HEK293T (cell line): ENCODE measurements around the gene ASNSD1.

Experiments
- BHLHE40 ChIP-seq: fragments of 450-650 bp; IDR thresholded peaks from 2 replicates; pipeline ENCODE4 v1.6.1; 2016; ENCODE audit warnings: mild to moderate bottlenecking, moderate library complexity, borderline replicate concordance
- FOXM1 ChIP-seq: fragments of 450-650 bp; IDR thresholded peaks from 2 replicates; pipeline ENCODE4 v1.6.1; 2017; ENCODE audit warnings: mild to moderate bottlenecking, borderline replicate concordance
- HDGF ChIP-seq: fragments of 450-650 bp; IDR thresholded peaks from 2 replicates; pipeline ENCODE4 v1.6.1; 2017; ENCODE audit warnings: antibody characterized with exemption, borderline replicate concordance
- SP1 ChIP-seq: fragments of 450-650 bp; IDR thresholded peaks from 2 replicates; pipeline ENCODE4 v1.6.1; 2017
- SUZ12 ChIP-seq: fragments of 450-650 bp; IDR thresholded peaks from 2 replicates; pipeline ENCODE4 v1.6.1; 2016; ENCODE audit warnings: mild to moderate bottlenecking
- TARDBP ChIP-seq: fragments of 450-650 bp; IDR thresholded peaks from 2 replicates; pipeline ENCODE4 v1.6.1; 2016

GRCh38 chr2:189641002-189641401 lies 20.3 kb upstream of the ASNSD1 start:
- TF ChIP-seq SP1 (no peak), BHLHE40 (no peak), HDGF (no peak), FOXM1 (no peak), TARDBP (no peak), SUZ12 (no peak)
